Liver (tissue), 9 donors: ENCODE results near the gene MAP3K12. TPM values are rescaled to one million over a fixed set of nuclear protein-coding genes. Genes with fewer than 3 reads are reported as not detected.

ENCODE experiments used
- DNase-seq: peaks from one replicate; pipeline ENCODE4 v3.0.0-alpha.2; 2017; ENCODE audit warnings: low spot score
- H3K27ac ChIP-seq, 2 donors: one replicate each; pipeline ENCODE4 v1.7.0; 2013; ENCODE audit warnings: inconsistent platforms in 2 of 2, low read length in 2 of 2, control low read depth in 1 of 2, low read depth in 1 of 2, mild to moderate bottlenecking in 1 of 2
- H3K27me3 ChIP-seq, 4 donors: one replicate each; pipeline versions ENCODE4 v1.6.1 to v1.7.0; 2013; ENCODE audit warnings: low read length in 3 of 4, inconsistent platforms in 1 of 4, mild to moderate bottlenecking in 1 of 4, moderate library complexity in 1 of 4; ENCODE audit not compliant: control insufficient read depth in 4 of 4, insufficient read depth in 4 of 4
- H3K36me3 ChIP-seq, 4 donors: one replicate each; pipeline versions ENCODE4 v1.6.1 to v1.7.0; 2013; ENCODE audit warnings: low read length in 3 of 4, mild to moderate bottlenecking in 3 of 4, low read depth in 1 of 4, moderate library complexity in 1 of 4; ENCODE audit not compliant: control insufficient read depth in 4 of 4, insufficient read depth in 3 of 4
- H3K4me1 ChIP-seq, 4 donors: one replicate each; pipeline versions ENCODE4 v1.6.1 to v1.7.0; 2013; ENCODE audit warnings: low read length in 3 of 4, mild to moderate bottlenecking in 3 of 4, moderate library complexity in 1 of 4; ENCODE audit not compliant: control insufficient read depth in 4 of 4, insufficient read depth in 4 of 4
- H3K4me3 ChIP-seq, 3 donors: one replicate each; pipeline versions ENCODE4 v1.6.1 to v1.7.0; 2013; ENCODE audit warnings: low read length in 3 of 3, control low read depth in 1 of 3, low read depth in 1 of 3, mild to moderate bottlenecking in 1 of 3
- H3K9ac ChIP-seq, 2 donors: one replicate each; pipeline ENCODE4 v1.7.0; 2013; ENCODE audit warnings: low read length in 2 of 2, mild to moderate bottlenecking in 2 of 2, moderate library complexity in 2 of 2, control low read depth in 1 of 2, low read depth in 1 of 2
- H3K9me3 ChIP-seq, 4 donors: one replicate each; pipeline versions ENCODE4 v1.6.1 to v1.7.0; 2013; ENCODE audit warnings: low read length in 3 of 4; ENCODE audit not compliant: control insufficient read depth in 4 of 4
- ATF3 ChIP-seq: IDR thresholded peaks from 2 replicates; pipeline ENCODE4 v1.6.1; 2016; ENCODE audit warnings: antibody characterized with exemption
- CTCF ChIP-seq: fragments of 150-350 bp; IDR thresholded peaks from 2 replicates; pipeline ENCODE4 v1.5.1; 2017; ENCODE audit warnings: improper control_type of control experiment, low read depth, low read length; ENCODE audit not compliant: missing input control
- FOXA1 ChIP-seq: IDR thresholded peaks from 2 replicates; pipeline ENCODE4 v1.6.1; 2016; ENCODE audit warnings: antibody characterized with exemption
- FOXA2 ChIP-seq: IDR thresholded peaks from 2 replicates; pipeline ENCODE4 v1.6.1; 2016; ENCODE audit warnings: antibody characterized with exemption
- GABPA ChIP-seq, 2 donors: IDR thresholded peaks in 1 of 2; conservative IDR thresholded peaks in 1 of 2; 2 replicates each; pipeline ENCODE4 v1.6.1; 2016; ENCODE audit warnings: antibody characterized with exemption in 2 of 2, mild to moderate bottlenecking in 1 of 2, moderate library complexity in 1 of 2
- RAD21 ChIP-seq, 2 donors: IDR thresholded peaks; 2 replicates each; pipeline ENCODE4 v1.6.1; 2016; ENCODE audit warnings: antibody characterized with exemption in 2 of 2, mild to moderate bottlenecking in 2 of 2
- REST ChIP-seq: IDR thresholded peaks from 2 replicates; pipeline ENCODE4 v1.6.1; 2016; ENCODE audit warnings: antibody characterized with exemption, mild to moderate bottlenecking
- RXRA ChIP-seq, 2 donors: IDR thresholded peaks; 2 replicates each; pipeline ENCODE4 v1.6.1; 2017 to 2018; ENCODE audit warnings: antibody characterized with exemption in 2 of 2, mild to moderate bottlenecking in 1 of 2
- SP1 ChIP-seq: IDR thresholded peaks from 2 replicates; pipeline ENCODE4 v1.6.1; 2018; ENCODE audit warnings: antibody characterized with exemption, mild to moderate bottlenecking
- TAF1 ChIP-seq: conservative IDR thresholded peaks from 2 replicates; pipeline ENCODE4 v1.6.1; 2016; ENCODE audit warnings: antibody characterized with exemption, mild to moderate bottlenecking
- YY1 ChIP-seq: IDR thresholded peaks from 2 replicates; pipeline ENCODE4 v1.6.1; 2016; ENCODE audit warnings: antibody characterized with exemption, mild to moderate bottlenecking
- WGBS: extraction: QIAGEN DNeasy Blood & Tissue Kit; methylation state at CpG from one replicate; pipeline ENCODE4 v1.1.7; 2013; 5-methylcytosine and 5-hydroxymethylcytosine counted together
- polyA plus RNA-seq, 2 donors: library from polyadenylated mRNA; stranded (reverse) in 1 of 2; unstranded in 1 of 2; fragments of 200-250 nt in 1 of 2; fragments of >200 nt in 1 of 2; fragmentation: Nextera tagmentation in 1 of 2; extraction: Ambion mirVana in 1 of 2; gene quantifications; one replicate each; pipeline versions ENCODE4 v1.2.1 to v1.2.3, GENCODE V29; 2013 to 2015
- total RNA-seq, 2 donors: library from RNA; depleted of rRNA; stranded (reverse); fragments of >200 nt; gene quantifications; one replicate each; pipeline ENCODE4 v1.2.3, GENCODE V29; 2014
- donor health status: healthy.
- donor health status: healthy.
- donor health status: healthy.
- donor health status: healthy.
- donor health status: healthy.

MAP3K12 gene
- total and polyA plus RNA-seq, 4 donors: 0.53 to 2.4 (median 1.5) TPM

GRCh38 chr12:53495903-53496751 is 3.1 kb downstream of the MAP3K12 start:
- H3K36me3 ChIP-seq: no peaks in the 10 kb centered on the region
- no peaks in the 10 kb centered on the region for H3K9me3 ChIP-seq
- peak overlapping the region in 1 of 2 donors; percentile 5 for H3K27ac ChIP-seq
- H3K9ac ChIP-seq: no peak overlapping the region
- TF ChIP-seq CTCF (no peak), RAD21 (IDR thresholded peaks at IDR 0.05) (no peak), RXRA (IDR thresholded peaks at IDR 0.05) (no peak), FOXA2 (no peak)
- H3K4me1 ChIP-seq: peaks cover 5 to 28% (median 14%) of the 10 kb centered on the region in 4 donors
- H3K4me3 ChIP-seq: no peak overlapping the region
- no peaks in the 10 kb centered on the region for H3K27me3 ChIP-seq
- DNase-seq: no peak
- 43% methylated on average over 5 of the region's 5 CpGs for WGBS

- Histone ChIP-seq H3K9ac (peak overlapping the region; percentile 4 to 26), H3K36me3 (no peaks in the 10 kb centered on the region), H3K4me1 (peaks cover 2 to 14% (median 8%) of the 10 kb centered on the region in 4 donors), H3K9me3 (no peaks in the 10 kb centered on the region), H3K27me3 (no peaks in the 10 kb centered on the region), H3K4me3 (peak overlapping the region in 2 of 3 donors; percentile 36 to 68), H3K27ac (peak overlapping the region in 1 of 2 donors; percentile 80)
- TF ChIP-seq ATF3 (no peak), CTCF (no peak), SP1 (no peak), GABPA (IDR thresholded peaks at IDR 0.05 in 1 of 2, conservative IDR thresholded peaks at IDR 0.05 in 1 of 2) (no peak), TAF1 (no peak), FOXA1 (no peak), YY1 (no peak), REST (no peak)
- DNase-seq: no peak
- WGBS: 45% methylated on average over 11 of the region's 11 CpGs
These were observed 5.5 kb downstream of the MAP3K12 start for GRCh38 chr12:53493610-53494391.
